ENCODE measurements around the gene FOXO1. TPM values are rescaled to one million over a fixed set of nuclear protein-coding genes. Genes with fewer than 3 reads are reported as not detected.

FOXO1 gene
- total RNA-seq, 2 experiments from 2014 or later: 31.6 to 32.2 TPM

DNA sequence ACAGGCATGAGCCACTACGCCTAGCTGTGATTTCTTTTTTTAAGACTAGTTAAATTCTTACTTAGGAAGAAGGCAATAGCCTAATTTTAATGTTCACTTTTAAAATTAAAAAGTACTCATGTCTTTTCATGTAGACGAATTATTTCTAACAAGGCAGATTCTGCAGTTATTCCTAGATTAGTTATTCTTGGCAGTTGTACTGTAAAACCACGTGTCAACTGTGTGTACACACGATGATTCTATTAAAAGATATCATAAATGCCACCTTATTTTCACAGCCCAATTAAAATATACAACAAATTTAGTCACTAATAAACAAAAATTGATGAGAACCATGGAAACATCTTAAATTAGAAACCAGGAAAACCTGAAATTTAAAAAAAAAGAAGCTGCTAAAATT lies 10.6 kb upstream of the FOXO1 start:
- POLR2A ChIA-PET: no interaction called here

DNA sequence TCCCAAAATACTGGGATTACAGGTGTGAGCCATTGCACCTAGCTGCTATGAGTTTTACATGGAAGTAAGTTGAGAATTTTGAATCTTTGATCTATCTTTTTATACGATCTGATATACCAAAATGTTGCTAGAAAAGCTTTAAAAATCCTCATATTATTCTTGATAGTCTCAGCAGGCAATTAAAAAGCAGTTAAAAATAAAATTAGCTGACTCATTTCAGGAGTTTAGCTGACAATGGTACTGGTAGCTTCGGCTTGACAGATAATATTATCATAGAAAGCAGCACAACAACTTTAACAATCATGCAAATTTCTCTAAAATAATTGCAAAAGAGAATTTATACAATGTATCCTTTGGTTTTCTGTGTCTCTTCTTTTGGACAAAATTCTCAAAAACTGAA lies 9.6 kb upstream of the FOXO1 start:
- no peaks in the 10 kb centered on the region for H3K27me3 Mint-ChIP-seq
- H3K4me1 Mint-ChIP-seq: peaks cover 18% of the 10 kb centered on the region
- ChIA-PET POLR2A (no interaction called here), CTCF (interaction anchor here (0.5 to 1.7 kb wide), 4 partner anchors 8 to 1868 kb away, joined by 3 to 4 read pairs (median 3); no protein-coding TSS in a partner anchor)
- no peak overlapping the region for H3K27ac Mint-ChIP-seq
- no peaks in the 10 kb centered on the region for H3K36me3 Mint-ChIP-seq (ENCODE audit: low read depth)
- H3K4me3 Mint-ChIP-seq: no peak overlapping the region
- no peak for DNase-seq
- H3K9me3 Mint-ChIP-seq: no peaks in the 10 kb centered on the region

More for the DNA sequence above, 10.6 kb upstream of the FOXO1 start:
- Mint-ChIP-seq H3K4me3 (no peak overlapping the region), H3K27me3 (no peaks in the 10 kb centered on the region), H3K27ac (no peak overlapping the region), H3K36me3 (ENCODE audit: low read depth) (no peaks in the 10 kb centered on the region), H3K9me3 (no peaks in the 10 kb centered on the region), H3K4me1 (peaks cover 15% of the 10 kb centered on the region)
- CTCF ChIA-PET: interaction anchor here (1.7 kb wide), 1 partner anchor 9 kb away, joined by 3 read pairs; no protein-coding TSS in a partner anchor
- DNase-seq: no peak

DNA sequence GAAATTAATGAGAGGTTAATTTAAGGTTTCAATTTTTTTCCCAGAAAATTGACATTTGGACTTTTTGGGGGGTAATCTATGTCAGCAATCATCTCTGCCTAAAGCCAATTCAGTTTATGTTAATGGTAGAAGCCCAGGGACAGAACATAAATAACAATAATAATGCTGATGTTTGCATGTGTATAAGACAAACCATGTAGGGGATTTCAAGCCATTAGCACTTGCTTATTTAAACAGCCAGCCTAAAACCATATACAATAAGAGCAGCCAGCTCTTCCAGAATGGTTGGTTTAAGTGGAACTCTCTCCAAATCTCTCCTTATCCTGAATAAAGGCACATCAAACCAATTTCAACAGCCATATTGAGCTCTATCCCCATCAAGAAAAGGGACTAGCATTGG lies 7.0 kb upstream of the FOXO1 start:
- DNase-seq: no peak
- Mint-ChIP-seq H3K36me3 (ENCODE audit: low read depth) (no peaks in the 10 kb centered on the region), H3K4me1 (peaks cover 26% of the 10 kb centered on the region), H3K27me3 (no peaks in the 10 kb centered on the region), H3K27ac (no peak overlapping the region), H3K4me3 (no peak overlapping the region), H3K9me3 (no peaks in the 10 kb centered on the region)
- CTCF ChIA-PET: interaction anchor here (0.9 to 2.5 kb wide), 3 partner anchors 9 to 604 kb away, joined by 3 to 15 read pairs (median 6); no protein-coding TSS in a partner anchor
- POLR2A ChIA-PET: interaction anchor here (0.8 to 1.8 kb wide), 4 partner anchors 9 to 285 kb away, joined by 3 to 7 read pairs (median 4); no protein-coding TSS in a partner anchor

DNA sequence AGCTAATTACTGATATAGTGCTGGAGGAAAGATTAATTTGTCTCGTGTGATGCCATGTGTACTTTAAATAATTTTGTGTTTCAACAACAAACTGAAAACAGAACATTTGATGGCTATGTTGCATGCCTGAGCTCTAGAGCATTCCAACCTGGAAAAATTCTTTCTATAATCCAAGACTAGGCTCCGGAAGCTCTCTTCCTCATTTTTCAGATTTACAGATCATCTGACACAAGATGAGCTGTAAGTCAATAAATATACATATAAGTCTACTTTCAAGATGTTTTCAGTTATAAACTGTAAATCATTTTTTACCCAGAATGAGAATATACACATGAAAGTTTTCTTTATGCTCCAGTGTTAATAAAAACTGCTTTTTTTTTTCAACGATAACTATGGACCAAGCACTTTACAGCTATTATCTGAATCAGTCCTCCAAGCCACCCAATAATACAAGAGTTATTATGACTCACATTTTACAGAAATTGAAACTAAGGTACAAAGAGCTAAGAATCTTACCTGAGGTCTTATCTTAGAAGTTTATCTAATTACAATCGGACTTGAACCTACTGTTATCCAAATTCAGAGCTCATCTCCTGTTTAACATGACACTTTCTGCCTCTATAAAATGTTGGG lies 6.4 kb upstream of the FOXO1 start:
- Mint-ChIP-seq H3K9me3 (no peaks in the 10 kb centered on the region), H3K27ac (no peak overlapping the region), H3K4me3 (no peak overlapping the region), H3K36me3 (ENCODE audit: low read depth) (no peaks in the 10 kb centered on the region), H3K27me3 (no peaks in the 10 kb centered on the region), H3K4me1 (peaks cover 31% of the 10 kb centered on the region)
- ChIA-PET POLR2A (interaction anchor here (0.8 to 1.8 kb wide), 5 partner anchors 9 to 284 kb away, joined by 3 to 7 read pairs (median 3); no protein-coding TSS in a partner anchor), CTCF (interaction anchor here (0.9 to 2.5 kb wide), 4 partner anchors 10 to 730 kb away, joined by 3 to 15 read pairs (median 4); no protein-coding TSS in a partner anchor)
- no peak for DNase-seq

DNA sequence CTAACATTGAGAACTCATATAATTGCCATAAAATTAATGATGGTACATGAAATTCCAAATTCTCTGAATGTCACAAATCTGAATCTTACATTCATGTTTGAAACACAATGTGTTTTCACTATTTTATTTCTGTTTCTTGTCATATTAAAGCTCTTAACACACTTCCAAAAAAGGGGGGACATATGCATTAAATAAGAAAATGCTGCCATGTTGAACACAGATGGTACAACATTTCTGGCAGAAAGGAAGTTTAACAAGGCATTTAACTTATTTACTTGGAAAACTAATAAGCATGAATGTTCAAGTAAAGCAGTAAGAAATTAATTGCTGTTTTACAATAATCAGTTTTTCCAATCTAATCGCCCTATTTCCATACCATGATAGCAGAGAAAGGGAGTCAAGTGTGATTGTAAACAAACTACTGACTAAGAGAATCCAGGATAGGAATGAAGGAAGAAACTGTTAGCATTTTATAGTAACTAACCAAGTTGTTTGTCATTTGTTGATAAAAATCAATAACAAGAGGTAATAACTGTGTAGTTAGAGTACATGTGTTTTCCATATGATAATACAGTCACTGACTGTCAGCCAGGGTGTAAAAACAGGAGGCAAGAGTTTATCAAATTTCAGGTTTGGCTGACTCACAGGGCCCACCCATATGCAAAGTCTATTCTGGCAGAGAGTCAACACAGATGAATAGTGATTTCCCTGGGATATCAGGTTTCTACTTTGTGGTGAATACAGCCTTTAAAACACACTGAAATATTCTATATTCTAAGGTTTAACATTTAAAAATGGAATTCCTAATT lies 5.7 kb upstream of the FOXO1 start:
- Mint-ChIP-seq H3K9me3 (no peaks in the 10 kb centered on the region), H3K4me1 (peaks cover 38% of the 10 kb centered on the region), H3K4me3 (no peak overlapping the region), H3K27ac (no peak overlapping the region), H3K27me3 (no peaks in the 10 kb centered on the region), H3K36me3 (ENCODE audit: low read depth) (no peaks in the 10 kb centered on the region)
- POLR2A ChIA-PET: interaction anchor here (1.1 to 1.8 kb wide), 4 partner anchors 8 to 284 kb away, joined by 3 to 7 read pairs (median 4); no protein-coding TSS in a partner anchor
- CTCF ChIA-PET: interaction anchor here (0.9 to 2.5 kb wide), 3 partner anchors 11 to 729 kb away, joined by 3 to 15 read pairs (median 6); no protein-coding TSS in a partner anchor
- no peak for DNase-seq

DNA sequence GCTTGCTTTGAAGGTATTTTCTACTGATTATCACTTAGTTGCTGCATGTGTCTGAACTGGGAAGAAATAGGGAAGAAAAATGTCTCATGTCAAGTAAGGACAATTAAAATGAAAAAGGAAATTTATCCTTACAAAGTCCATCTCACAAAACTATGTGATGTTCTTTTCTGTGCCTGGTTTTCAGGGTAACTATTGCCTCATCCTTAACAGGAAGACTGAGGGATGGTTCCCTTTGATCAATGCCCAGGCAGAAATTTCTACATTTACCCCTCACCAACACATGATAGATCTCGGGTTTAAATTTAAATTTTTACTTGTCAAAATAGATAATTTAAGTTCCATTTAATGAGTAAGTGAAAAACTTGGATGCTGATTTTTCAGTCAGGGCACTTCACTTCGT lies 3.9 kb upstream of the FOXO1 start:
- POLR2A ChIA-PET: no interaction called here

DNA sequence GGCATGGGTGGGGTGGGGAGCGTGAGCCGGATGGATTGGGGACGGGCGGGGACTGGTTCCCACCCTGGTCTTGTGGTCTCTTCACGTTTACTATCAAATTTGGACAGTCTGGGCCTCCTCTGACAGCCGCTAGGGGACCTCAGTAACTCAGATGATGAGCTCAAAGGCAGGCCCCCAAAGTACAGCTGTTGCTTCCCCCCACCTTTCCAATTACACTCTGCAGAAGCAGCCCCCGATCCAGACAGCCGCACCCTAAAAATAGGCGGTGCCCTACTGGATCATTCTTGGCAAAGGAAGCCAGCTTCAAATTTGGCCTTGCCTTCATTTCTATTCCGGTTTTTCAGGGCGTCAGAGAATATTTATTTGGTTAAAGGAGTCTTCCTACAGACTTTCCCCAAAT lies 1.9 kb upstream of the FOXO1 start:
- ChIA-PET POLR2A (interaction anchor here (1.1 to 1.7 kb wide), 8 partner anchors 10 to 731 kb away, joined by 3 to 8 read pairs (median 4); no protein-coding TSS in a partner anchor), CTCF (interaction anchor here (0.8 to 3.9 kb wide), 13 partner anchors 8 to 726 kb away, joined by 3 to 18 read pairs (median 3); no protein-coding TSS in a partner anchor)
- peak overlapping the region; percentile 78 for H3K27ac Mint-ChIP-seq
- H3K4me1 Mint-ChIP-seq: peaks cover 37% of the 10 kb centered on the region
- peaks cover 5% of the 10 kb centered on the region for H3K36me3 Mint-ChIP-seq (ENCODE audit: low read depth)
- H3K9me3 Mint-ChIP-seq: no peaks in the 10 kb centered on the region
- peak overlapping the region; percentile 74 for H3K4me3 Mint-ChIP-seq
- no peaks in the 10 kb centered on the region for H3K27me3 Mint-ChIP-seq
- DNase-seq: peak; percentile 46

More for the DNA sequence above, 3.9 kb upstream of the FOXO1 start:
- peaks cover 3% of the 10 kb centered on the region for H3K36me3 Mint-ChIP-seq (ENCODE audit: low read depth)
- no peak overlapping the region for H3K27ac Mint-ChIP-seq
- no peak for DNase-seq
- no peaks in the 10 kb centered on the region for H3K27me3 Mint-ChIP-seq
- no peak overlapping the region for H3K4me3 Mint-ChIP-seq
- peaks cover 35% of the 10 kb centered on the region for H3K4me1 Mint-ChIP-seq
- no peaks in the 10 kb centered on the region for H3K9me3 Mint-ChIP-seq
- CTCF ChIA-PET: interaction anchor here (2.5 to 3.9 kb wide), 2 partner anchors 12 to 107 kb away, joined by 13 to 18 read pairs; no protein-coding TSS in a partner anchor

DNA sequence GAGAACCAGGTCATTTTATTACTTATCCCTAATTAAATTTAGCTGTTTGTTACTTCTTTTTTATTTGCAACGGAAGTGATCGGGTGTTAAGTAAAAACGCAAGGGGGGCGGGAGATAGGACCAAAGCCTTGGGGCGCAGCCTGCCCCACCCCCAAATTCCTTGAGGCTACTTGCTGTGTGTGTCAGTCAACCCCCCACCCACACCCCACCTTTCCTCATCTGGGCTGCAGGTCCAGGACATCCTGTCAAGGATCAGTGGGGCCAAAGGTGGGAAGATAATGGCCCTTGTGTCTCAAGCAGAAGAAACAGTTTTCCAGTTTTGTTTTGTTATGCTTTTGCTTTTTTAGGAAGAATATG lies 1.2 kb upstream of the FOXO1 start:
- Mint-ChIP-seq H3K27me3 (no peaks in the 10 kb centered on the region), H3K4me3 (peak overlapping the region; percentile 74), H3K9me3 (no peaks in the 10 kb centered on the region), H3K36me3 (ENCODE audit: low read depth) (peaks cover 5% of the 10 kb centered on the region), H3K27ac (peak overlapping the region; percentile 78), H3K4me1 (peaks cover 35% of the 10 kb centered on the region)
- POLR2A ChIA-PET: interaction anchor here (1.1 to 1.6 kb wide), 6 partner anchors 15 to 730 kb away, joined by 3 to 8 read pairs (median 4); no protein-coding TSS in a partner anchor
- DNase-seq: peak; percentile 21
- CTCF ChIA-PET: interaction anchor here (0.8 to 3.9 kb wide), 8 partner anchors 14 to 725 kb away, joined by 3 to 18 read pairs (median 4); no protein-coding TSS in a partner anchor

DNA sequence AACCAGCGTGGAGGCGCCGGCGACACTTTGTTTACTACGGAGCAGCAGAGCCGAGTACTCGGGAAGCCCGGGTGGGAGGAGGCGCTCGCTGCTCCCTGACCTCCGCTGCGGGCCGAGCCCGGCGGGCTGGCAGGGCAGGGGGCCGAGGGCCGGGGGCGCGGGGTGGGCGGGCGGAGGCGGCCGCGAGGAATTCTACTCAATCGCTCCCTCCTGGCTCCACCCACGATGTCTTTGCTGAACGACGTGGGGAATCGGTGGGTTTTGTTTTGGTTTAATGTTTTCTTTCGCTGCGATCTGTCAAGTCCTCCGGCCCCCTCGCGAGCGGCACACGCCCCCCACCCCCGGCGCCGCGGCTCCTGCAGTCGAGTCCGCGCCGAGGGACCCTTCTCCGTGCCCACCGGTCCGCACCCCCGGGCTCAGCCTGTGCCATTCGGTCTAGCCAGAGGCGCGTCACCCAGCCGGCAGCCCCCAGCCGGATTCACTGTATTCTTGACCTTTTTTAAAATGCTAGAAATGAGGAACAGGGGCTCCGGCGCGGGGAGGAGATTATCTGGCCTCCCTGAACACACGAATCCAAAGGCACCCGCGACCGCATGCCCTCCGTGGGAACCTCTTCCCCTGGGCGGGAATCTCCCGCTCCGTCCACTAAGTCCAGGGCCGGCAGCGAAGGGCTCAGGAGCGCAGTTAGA lies 636 bp upstream of the FOXO1 start:
- H3K27me3 Mint-ChIP-seq: no peaks in the 10 kb centered on the region
- H3K27ac Mint-ChIP-seq: peak overlapping the region; percentile 78
- peak overlapping the region; percentile 74 for H3K4me3 Mint-ChIP-seq
- POLR2A ChIA-PET: interaction anchor here (1.1 to 5.2 kb wide), 13 partner anchors 14 to 730 kb away, joined by 3 to 140 read pairs (median 8); no protein-coding TSS in a partner anchor
- H3K36me3 Mint-ChIP-seq (ENCODE audit: low read depth): peaks cover 7% of the 10 kb centered on the region
- peaks cover 36% of the 10 kb centered on the region for H3K4me1 Mint-ChIP-seq
- CTCF ChIA-PET: interaction anchor here (1.2 to 3.9 kb wide), 5 partner anchors 54 to 724 kb away, joined by 3 to 18 read pairs (median 6); no protein-coding TSS in a partner anchor
- no peaks in the 10 kb centered on the region for H3K9me3 Mint-ChIP-seq
- no peak for DNase-seq

DNA sequence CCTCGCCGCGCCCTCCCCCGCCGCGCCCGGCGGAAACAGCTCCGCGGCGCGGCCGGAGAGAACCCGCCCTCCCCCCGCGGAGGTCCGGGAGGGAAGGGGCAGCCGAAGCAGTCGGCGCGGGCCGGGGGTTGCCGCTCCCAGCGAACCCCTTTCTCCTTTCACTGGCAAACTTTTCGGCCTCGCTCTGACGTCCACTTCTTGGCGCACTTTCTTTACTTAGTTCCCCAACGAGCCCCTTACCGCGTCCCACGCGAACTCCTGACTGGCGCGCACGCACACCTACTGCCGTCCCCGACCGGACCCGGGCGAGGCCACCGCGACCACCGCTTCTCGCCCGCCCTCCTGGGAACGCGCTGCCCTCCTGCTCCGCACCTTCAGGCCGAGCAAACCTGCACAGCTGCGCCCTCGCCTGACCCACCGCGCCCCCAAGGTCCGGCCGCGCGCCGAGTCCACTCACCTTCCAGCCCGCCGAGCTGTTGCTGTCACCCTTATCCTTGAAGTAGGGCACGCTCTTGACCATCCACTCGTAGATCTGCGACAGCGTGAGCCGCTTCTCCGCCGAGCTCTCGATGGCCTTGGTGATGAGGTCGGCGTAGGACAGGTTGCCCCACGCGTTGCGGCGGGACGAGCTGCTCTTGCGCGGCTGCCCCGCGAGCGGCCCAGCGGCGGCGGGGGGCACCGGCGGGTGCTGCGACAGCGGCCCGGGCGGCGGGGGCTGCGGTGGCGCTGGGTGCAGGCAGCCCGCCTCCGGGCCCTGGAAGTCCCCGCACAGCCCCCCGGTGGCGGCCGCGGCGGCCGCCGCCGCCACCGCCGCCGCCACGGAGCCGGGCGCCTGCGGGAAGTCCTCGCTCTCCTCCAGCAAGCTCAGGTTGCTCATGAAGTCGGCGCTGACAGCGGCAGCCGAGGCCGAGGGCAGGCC lies 1.1 kb downstream of the FOXO1 start:
- Mint-ChIP-seq H3K27me3 (no peaks in the 10 kb centered on the region), H3K4me3 (peak overlapping the region; percentile 92), H3K4me1 (peaks cover 47% of the 10 kb centered on the region), H3K36me3 (ENCODE audit: low read depth) (peaks cover 18% of the 10 kb centered on the region), H3K9me3 (no peaks in the 10 kb centered on the region), H3K27ac (peak overlapping the region; percentile 90)
- DNase-seq: peak; percentile 54
- ChIA-PET CTCF (interaction anchor here (0.8 to 3.3 kb wide), 9 partner anchors 12 to 476 kb away, joined by 3 to 12 read pairs (median 5); no protein-coding TSS in a partner anchor), POLR2A (interaction anchor here (0.6 to 5.2 kb wide), 42 partner anchors 8 to 1627 kb away, joined by 3 to 140 read pairs (median 6); partner anchors contain the start of genes NHLRC3, PROSER1 and SLC25A15)
